T-helper 1 cell treated with Interleukin-12 subunit alpha and Interleukin-12 subunit beta and Interleukin-4 antibody, amounts not matched to agents 30 μg/mL and 1 μg/mL, for 36 hours (primary cell): ENCODE data around the gene CRLF3.
"Not testable (repeated sequence)": the region's sequence is repeated elsewhere in the genome, so short reads cannot be mapped to it uniquely, and the experiment has no call there.

Experiments used
- H3K27ac Mint-ChIP-seq: one replicate; pipeline ENCODE4 v1.8.0; 2021; ENCODE audit warnings: mild to moderate bottlenecking, mixed read lengths
- H3K27me3 Mint-ChIP-seq: one replicate; pipeline ENCODE4 v1.8.0; 2021; ENCODE audit warnings: low read depth, mixed read lengths
- H3K36me3 Mint-ChIP-seq: one replicate; pipeline ENCODE4 v1.8.0; 2021; ENCODE audit warnings: low read depth, mixed read lengths
- H3K4me1 Mint-ChIP-seq: one replicate; pipeline ENCODE4 v1.8.0; 2021; ENCODE audit warnings: low read depth, mixed read lengths
- H3K4me3 Mint-ChIP-seq: one replicate; pipeline ENCODE4 v1.8.0; 2021; ENCODE audit warnings: mild to moderate bottlenecking, moderate library complexity, mixed read lengths
- H3K9me3 Mint-ChIP-seq: one replicate; pipeline ENCODE4 v1.8.0; 2021; ENCODE audit warnings: mixed read lengths

The CRLF3 gene

GRCh38 chr17:30823421-30823820, 1.1 kb downstream of the CRLF3 start:
- Mint-ChIP-seq H3K4me3 (peak overlapping the region; percentile 98), H3K4me1 (peaks cover 48% of the 10 kb centered on the region)

GRCh38 chr17:30822919-30823318, 1.6 kb downstream of the CRLF3 start:
- peaks cover 48% of the 10 kb centered on the region for H3K4me1 Mint-ChIP-seq
- peak overlapping the region; percentile 96 for H3K27ac Mint-ChIP-seq
- H3K27me3 Mint-ChIP-seq, H3K9me3 Mint-ChIP-seq: not testable (repeated sequence)
- H3K36me3 Mint-ChIP-seq: peaks cover 28% of the 10 kb centered on the region
- peak overlapping the region; percentile 98 for H3K4me3 Mint-ChIP-seq

More at GRCh38 chr17:30823421-30823820, 1.1 kb downstream of the CRLF3 start:
- H3K27me3 Mint-ChIP-seq: no peaks in the 10 kb centered on the region
- no peaks in the 10 kb centered on the region for H3K9me3 Mint-ChIP-seq
- peaks cover 25% of the 10 kb centered on the region for H3K36me3 Mint-ChIP-seq
- H3K27ac Mint-ChIP-seq: peak overlapping the region; percentile 93

- H3K36me3 Mint-ChIP-seq: peaks cover 28% of the 10 kb centered on the region
- H3K27me3 Mint-ChIP-seq: no peaks in the 10 kb centered on the region
- H3K9me3 Mint-ChIP-seq: no peaks in the 10 kb centered on the region
- peak overlapping the region; percentile 98 for H3K4me3 Mint-ChIP-seq
- H3K27ac Mint-ChIP-seq: peak overlapping the region; percentile 96
- H3K4me1 Mint-ChIP-seq: peaks cover 48% of the 10 kb centered on the region
These were observed 2.4 kb downstream of the CRLF3 start for GRCh38 chr17:30821871-30822723.

GRCh38 chr17:30819971-30820705, 4.4 kb downstream of the CRLF3 start:
- Mint-ChIP-seq H3K4me3 (peak overlapping the region; percentile 98), H3K4me1 (peaks cover 51% of the 10 kb centered on the region), H3K27ac (peak overlapping the region; percentile 96), H3K9me3 (no peaks in the 10 kb centered on the region), H3K27me3 (no peaks in the 10 kb centered on the region), H3K36me3 (peaks cover 35% of the 10 kb centered on the region)

- H3K27ac Mint-ChIP-seq: no peak overlapping the region
- H3K4me1 Mint-ChIP-seq: peaks cover 44% of the 10 kb centered on the region
- no peaks in the 10 kb centered on the region for H3K9me3 Mint-ChIP-seq
- no peaks in the 10 kb centered on the region for H3K27me3 Mint-ChIP-seq
- peaks cover 32% of the 10 kb centered on the region for H3K36me3 Mint-ChIP-seq
- H3K4me3 Mint-ChIP-seq: no peak overlapping the region
These were observed 8.3 kb downstream of the CRLF3 start for GRCh38 chr17:30816165-30816564.

- not testable (repeated sequence) for H3K27me3 Mint-ChIP-seq
These were observed 9.6 kb downstream of the CRLF3 start for GRCh38 chr17:30814860-30815259.

GRCh38 chr17:30814236-30814635, 10.3 kb downstream of the CRLF3 start:
- H3K27ac Mint-ChIP-seq, H3K27me3 Mint-ChIP-seq: not testable (repeated sequence)

More at GRCh38 chr17:30814860-30815259, 9.6 kb downstream of the CRLF3 start:
- H3K9me3 Mint-ChIP-seq, H3K4me3 Mint-ChIP-seq, H3K27ac Mint-ChIP-seq: not testable (repeated sequence)
- Mint-ChIP-seq H3K36me3 (peaks cover 26% of the 10 kb centered on the region), H3K4me1 (peaks cover 39% of the 10 kb centered on the region)

GRCh38 chr17:30812218-30813177, 12.0 kb downstream of the CRLF3 start:
- Mint-ChIP-seq H3K27ac (peak overlapping the region; percentile 85), H3K9me3 (no peaks in the 10 kb centered on the region), H3K36me3 (peaks cover 21% of the 10 kb centered on the region), H3K27me3 (no peaks in the 10 kb centered on the region), H3K4me1 (peaks cover 43% of the 10 kb centered on the region), H3K4me3 (peak overlapping the region; percentile 12)

More at GRCh38 chr17:30814236-30814635, 10.3 kb downstream of the CRLF3 start:
- H3K36me3 Mint-ChIP-seq: peaks cover 27% of the 10 kb centered on the region
- H3K4me3 Mint-ChIP-seq, H3K9me3 Mint-ChIP-seq: not testable (repeated sequence)
- H3K4me1 Mint-ChIP-seq: peaks cover 40% of the 10 kb centered on the region

GRCh38 chr17:30809867-30810266, 14.6 kb downstream of the CRLF3 start:
- peak overlapping the region; percentile 83 for H3K4me3 Mint-ChIP-seq
- no peaks in the 10 kb centered on the region for H3K9me3 Mint-ChIP-seq
- H3K27me3 Mint-ChIP-seq: no peaks in the 10 kb centered on the region
- peaks cover 45% of the 10 kb centered on the region for H3K4me1 Mint-ChIP-seq
- peaks cover 14% of the 10 kb centered on the region for H3K36me3 Mint-ChIP-seq
- H3K27ac Mint-ChIP-seq: peak overlapping the region; percentile 94

- H3K9me3 Mint-ChIP-seq: no peaks in the 10 kb centered on the region
- H3K36me3 Mint-ChIP-seq: peaks cover 20% of the 10 kb centered on the region
- H3K27ac Mint-ChIP-seq: peak overlapping the region; percentile 94
- peaks cover 51% of the 10 kb centered on the region for H3K4me1 Mint-ChIP-seq
- no peaks in the 10 kb centered on the region for H3K27me3 Mint-ChIP-seq
- H3K4me3 Mint-ChIP-seq: peak overlapping the region; percentile 83
These were observed 15.7 kb downstream of the CRLF3 start for GRCh38 chr17:30808785-30809286.

GRCh38 chr17:30807896-30808295, 16.6 kb downstream of the CRLF3 start:
- H3K4me1 Mint-ChIP-seq: peaks cover 46% of the 10 kb centered on the region

GRCh38 chr17:30805944-30806456, 18.5 kb downstream of the CRLF3 start:
- H3K4me3 Mint-ChIP-seq: no peak overlapping the region
- H3K36me3 Mint-ChIP-seq: peaks cover 31% of the 10 kb centered on the region
- H3K27ac Mint-ChIP-seq: peak overlapping the region; percentile 32
- H3K9me3 Mint-ChIP-seq: peaks cover 4% of the 10 kb centered on the region
- H3K4me1 Mint-ChIP-seq: peaks cover 39% of the 10 kb centered on the region
- H3K27me3 Mint-ChIP-seq: no peaks in the 10 kb centered on the region

More at GRCh38 chr17:30807896-30808295, 16.6 kb downstream of the CRLF3 start:
- peak overlapping the region; percentile 83 for H3K4me3 Mint-ChIP-seq
- H3K36me3 Mint-ChIP-seq: peaks cover 24% of the 10 kb centered on the region
- no peaks in the 10 kb centered on the region for H3K27me3 Mint-ChIP-seq
- H3K9me3 Mint-ChIP-seq: peaks cover 4% of the 10 kb centered on the region
- peak overlapping the region; percentile 94 for H3K27ac Mint-ChIP-seq

GRCh38 chr17:30801671-30802070, 22.8 kb downstream of the CRLF3 start:
- peaks cover 36% of the 10 kb centered on the region for H3K36me3 Mint-ChIP-seq
- H3K4me3 Mint-ChIP-seq: no peak overlapping the region
- no peak overlapping the region for H3K27ac Mint-ChIP-seq
- no peaks in the 10 kb centered on the region for H3K27me3 Mint-ChIP-seq
- peaks cover 15% of the 10 kb centered on the region for H3K4me1 Mint-ChIP-seq
- H3K9me3 Mint-ChIP-seq: peaks cover 4% of the 10 kb centered on the region
